A673 (cell line): ENCODE results near the gene CAPN11. TPM values are rescaled to one million over a fixed set of nuclear protein-coding genes. Genes with fewer than 3 reads are reported as not detected.

Source experiments
- BruUV-seq: library from RNA; stranded (reverse); fragments of 400-500 nt; replicated peaks from 2 replicates; lab custom pipeline; 2021; lab: Mats Ljungman, UMichigan
- CTCF ChIA-PET: fragments of 300-600 bp; sonication (Branson Sonifier 250); formaldehyde crosslinking; loops from one replicate; lab custom pipeline; 2022; ENCODE audit warnings: antibody characterized with exemption; lab: Charles Lee
- POLR2A ChIA-PET: fragments of 300-600 bp; sonication (Branson Sonifier 250); formaldehyde crosslinking; loops from one replicate; lab custom pipeline; 2022; ENCODE audit warnings: antibody characterized with exemption; ENCODE audit not compliant: low non-redundant PET; lab: Charles Lee
- DNase-seq: peaks from one replicate; pipeline ENCODE4 v3.0.0-alpha.2; 2015; ENCODE audit warnings: low spot score
- H3K27ac ChIP-seq: fragments of 200-600 bp; sonication (generic); 2 replicates; pipeline ENCODE4 v1.5.1; 2016; ENCODE audit warnings: mixed run types, low read depth, mild to moderate bottlenecking, mixed read lengths, antibody characterized with exemption, low read length; ENCODE audit not compliant: poor library complexity, severe bottlenecking
- H3K27me3 ChIP-seq: fragments of 200-600 bp; sonication (generic); replicated peaks from 2 replicates; pipeline ENCODE4 v1.6.1; 2017; ENCODE audit warnings: mixed run types, low read depth, mild to moderate bottlenecking, mixed read lengths, antibody characterized with exemption, low read length; ENCODE audit not compliant: insufficient read depth, poor library complexity
- H3K36me3 ChIP-seq: fragments of 200-600 bp; sonication (generic); 2 replicates; pipeline ENCODE4 v1.6.1; 2016; ENCODE audit warnings: mixed run types, mild to moderate bottlenecking, mixed read lengths, antibody characterized with exemption, low read length; ENCODE audit not compliant: insufficient read depth, poor library complexity, severe bottlenecking
- H3K4me1 ChIP-seq: fragments of 200-600 bp; sonication (generic); 2 replicates; pipeline ENCODE4 v1.6.1; 2017; ENCODE audit warnings: mixed run types, mild to moderate bottlenecking, mixed read lengths, antibody characterized with exemption, low read length; ENCODE audit not compliant: insufficient read depth, poor library complexity, severe bottlenecking
- H3K4me3 ChIP-seq: fragments of 200-600 bp; sonication (generic); 2 replicates; pipeline ENCODE4 v1.5.1; 2016; ENCODE audit warnings: low read depth, mixed run types, mild to moderate bottlenecking, mixed read lengths, low read length; ENCODE audit not compliant: poor library complexity, severe bottlenecking
- H3K9me3 ChIP-seq: fragments of 200-600 bp; sonication (generic); 2 replicates; pipeline ENCODE4 v1.6.1; 2016; ENCODE audit warnings: mixed run types, low read depth, mild to moderate bottlenecking, mixed read lengths, antibody characterized with exemption, low read length; ENCODE audit not compliant: poor library complexity, severe bottlenecking
- EZH2 ChIP-seq: fragments of 200-600 bp; sonication (generic); IDR thresholded peaks from 2 replicates; pipeline ENCODE4 v1.6.1; 2017; ENCODE audit warnings: borderline replicate concordance, low read depth, mild to moderate bottlenecking, mixed read lengths, antibody characterized with exemption, low read length; ENCODE audit not compliant: poor library complexity, severe bottlenecking
- intact Hi-C: fragments of 100-400 bp; cut with micrococcal nuclease; formaldehyde crosslinking; loops from one replicate; pipeline ENCODE4 v1.10.0; 2022; ENCODE audit not compliant: unreplicated experiment
- total RNA-seq: library from RNA; stranded (reverse); gene quantifications from 2 replicates; pipeline ENCODE4 v1.2.3, GENCODE V29; 2021
- TF ChIP-seq, protein P1 (sequence below): fragments of 300-800, 200-600 bp; sonication (generic); conservative IDR thresholded peaks from 2 replicates; pipeline ENCODE4 v1.5.1; 2017; ENCODE audit warnings: low read depth, mild to moderate bottlenecking, antibody characterized with exemption, low read length, moderate library complexity, mixed read lengths

Gene CAPN11
- total RNA-seq, 1 experiment from 2014 or later = not detected

DNA sequence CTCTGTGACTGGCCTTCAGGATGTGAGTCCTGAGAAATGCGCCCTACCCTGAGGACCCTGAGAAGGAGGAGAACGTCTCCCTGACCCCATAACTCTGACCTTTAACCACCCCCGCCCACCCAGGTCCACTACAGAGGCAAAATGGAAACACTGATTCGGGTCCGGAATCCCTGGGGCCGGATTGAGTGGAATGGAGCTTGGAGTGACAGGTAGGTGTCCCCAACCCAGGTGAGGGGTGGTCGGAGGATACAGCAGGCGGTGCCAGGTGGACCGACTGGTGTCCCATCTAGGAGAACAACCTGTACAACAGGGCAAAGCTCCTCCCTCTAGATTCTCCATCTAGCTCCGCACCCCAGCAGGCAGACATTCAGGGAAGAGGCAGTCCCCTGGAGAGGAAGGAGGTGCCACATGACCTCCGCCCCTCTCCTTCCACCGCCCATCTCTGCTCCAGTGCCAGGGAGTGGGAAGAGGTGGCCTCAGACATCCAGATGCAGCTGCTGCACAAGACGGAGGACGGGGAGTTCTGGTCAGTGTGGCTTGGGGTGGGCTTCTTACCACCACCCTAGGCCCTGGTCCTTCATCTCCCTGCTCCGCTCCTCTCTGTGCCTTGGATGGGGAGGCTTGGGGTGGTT lies 17.6 kb downstream of the CAPN11 start:
- no peaks in the 10 kb centered on the region for H3K4me1 ChIP-seq
- H3K4me3 ChIP-seq = no peak overlapping the region
- H3K27ac ChIP-seq = no peak overlapping the region
- H3K9me3 ChIP-seq = no peaks in the 10 kb centered on the region
- CTCF ChIA-PET = no interaction called here
- no peak for TF ChIP-seq EZH2
- TF ChIP-seq, protein P1, sequence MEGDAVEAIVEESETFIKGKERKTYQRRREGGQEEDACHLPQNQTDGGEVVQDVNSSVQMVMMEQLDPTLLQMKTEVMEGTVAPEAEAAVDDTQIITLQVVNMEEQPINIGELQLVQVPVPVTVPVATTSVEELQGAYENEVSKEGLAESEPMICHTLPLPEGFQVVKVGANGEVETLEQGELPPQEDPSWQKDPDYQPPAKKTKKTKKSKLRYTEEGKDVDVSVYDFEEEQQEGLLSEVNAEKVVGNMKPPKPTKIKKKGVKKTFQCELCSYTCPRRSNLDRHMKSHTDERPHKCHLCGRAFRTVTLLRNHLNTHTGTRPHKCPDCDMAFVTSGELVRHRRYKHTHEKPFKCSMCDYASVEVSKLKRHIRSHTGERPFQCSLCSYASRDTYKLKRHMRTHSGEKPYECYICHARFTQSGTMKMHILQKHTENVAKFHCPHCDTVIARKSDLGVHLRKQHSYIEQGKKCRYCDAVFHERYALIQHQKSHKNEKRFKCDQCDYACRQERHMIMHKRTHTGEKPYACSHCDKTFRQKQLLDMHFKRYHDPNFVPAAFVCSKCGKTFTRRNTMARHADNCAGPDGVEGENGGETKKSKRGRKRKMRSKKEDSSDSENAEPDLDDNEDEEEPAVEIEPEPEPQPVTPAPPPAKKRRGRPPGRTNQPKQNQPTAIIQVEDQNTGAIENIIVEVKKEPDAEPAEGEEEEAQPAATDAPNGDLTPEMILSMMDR = no peak
- H3K36me3 ChIP-seq = no peaks in the 10 kb centered on the region
- intact Hi-C loops = no loop called here
- H3K27me3 ChIP-seq = no peaks in the 10 kb centered on the region
- no peak for DNase-seq
- POLR2A ChIA-PET = interaction anchor here (0.6 kb wide), 1 partner anchor 230 kb away, joined by 5 read pairs; no protein-coding TSS in a partner anchor
- no TSS peak for BruUV-seq

DNA sequence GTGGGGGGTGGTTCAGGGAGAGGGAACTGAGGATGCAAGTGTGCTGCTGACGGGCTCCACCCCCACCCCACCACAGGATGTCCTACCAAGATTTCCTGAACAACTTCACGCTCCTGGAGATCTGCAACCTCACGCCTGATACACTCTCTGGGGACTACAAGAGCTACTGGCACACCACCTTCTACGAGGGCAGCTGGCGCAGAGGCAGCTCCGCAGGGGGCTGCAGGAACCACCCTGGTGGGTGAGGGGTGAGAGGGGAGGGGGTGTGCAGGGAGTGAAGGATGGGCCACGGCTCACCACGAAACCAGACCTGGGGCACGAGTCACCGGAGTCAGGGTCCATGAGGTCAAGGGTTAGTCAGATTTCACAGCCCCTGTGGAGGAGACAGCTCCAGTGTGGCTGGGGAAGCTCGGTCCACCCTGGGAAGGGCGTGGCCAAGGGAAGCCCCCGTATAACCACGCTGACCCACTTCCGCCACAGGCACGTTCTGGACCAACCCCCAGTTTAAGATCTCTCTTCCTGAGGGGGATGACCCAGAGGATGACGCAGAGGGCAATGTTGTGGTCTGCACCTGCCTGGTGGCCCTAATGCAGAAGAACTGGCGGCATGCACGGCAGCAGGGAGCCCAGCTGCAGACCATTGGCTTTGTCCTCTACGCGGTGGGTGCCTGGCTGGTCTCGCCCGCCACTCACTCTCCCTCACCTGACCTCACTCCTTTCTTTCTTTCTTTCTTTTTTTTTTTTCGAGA lies 18.3 kb downstream of the CAPN11 start:
- no peaks in the 10 kb centered on the region for H3K4me1 ChIP-seq
- intact Hi-C loops = no loop called here
- no TSS peak for BruUV-seq
- CTCF ChIA-PET = interaction anchor here (0.5 kb wide), 1 partner anchor 80 kb away, joined by 4 read pairs; no protein-coding TSS in a partner anchor
- no peaks in the 10 kb centered on the region for H3K9me3 ChIP-seq
- H3K36me3 ChIP-seq = no peaks in the 10 kb centered on the region
- TF ChIP-seq, protein P1 = no peak
- no peak for TF ChIP-seq EZH2
- POLR2A ChIA-PET = interaction anchor here (0.6 kb wide), 1 partner anchor 230 kb away, joined by 5 read pairs; no protein-coding TSS in a partner anchor
- H3K27me3 ChIP-seq = no peaks in the 10 kb centered on the region
- no peak overlapping the region for H3K27ac ChIP-seq
- DNase-seq = no peak
- no peak overlapping the region for H3K4me3 ChIP-seq

DNA sequence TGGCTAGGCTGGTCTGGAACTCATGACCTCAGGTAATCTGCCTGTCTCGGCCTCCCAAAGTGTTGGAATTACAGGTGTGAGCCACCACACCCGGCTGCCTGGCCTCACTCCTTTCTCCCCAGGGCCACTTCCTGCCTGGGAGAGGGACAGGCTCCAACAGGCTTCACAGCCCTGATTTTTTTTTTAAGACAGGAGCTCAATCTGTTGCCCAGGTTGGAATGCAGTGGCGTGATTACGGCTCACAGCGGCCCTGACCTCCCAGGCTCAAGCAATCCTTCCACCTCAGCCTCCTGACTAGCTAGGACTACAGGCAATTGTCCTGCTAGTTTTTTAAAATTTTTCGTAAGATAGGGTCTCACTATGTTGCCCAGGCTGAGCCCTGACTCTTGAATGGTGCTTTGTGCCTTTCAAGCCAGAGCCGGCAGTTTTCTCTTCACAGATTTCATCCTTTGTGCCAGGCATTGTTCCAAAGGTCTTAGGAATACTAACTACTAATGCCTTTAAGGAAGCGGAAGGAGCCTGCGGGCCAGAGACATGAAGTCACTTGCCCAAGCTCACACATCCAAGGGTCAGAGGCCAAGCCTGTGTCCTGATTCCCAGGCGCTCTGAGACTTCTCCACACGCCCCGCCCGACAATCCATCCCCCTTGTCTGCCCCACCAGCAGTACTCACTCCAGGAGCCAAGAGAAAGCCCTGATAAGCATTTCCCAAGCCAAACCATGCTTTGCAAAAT lies 19.2 kb downstream of the CAPN11 start:
- intact Hi-C loops = no loop called here
- no peaks in the 10 kb centered on the region for H3K36me3 ChIP-seq
- no peaks in the 10 kb centered on the region for H3K9me3 ChIP-seq
- no peak overlapping the region for H3K4me3 ChIP-seq
- H3K27me3 ChIP-seq = no peaks in the 10 kb centered on the region
- no peak overlapping the region for H3K27ac ChIP-seq
- POLR2A ChIA-PET = no interaction called here
- no peak for TF ChIP-seq EZH2
- TF ChIP-seq, protein P1 = no peak
- CTCF ChIA-PET = no interaction called here
- no peak for DNase-seq
- BruUV-seq = no TSS peak
- no peaks in the 10 kb centered on the region for H3K4me1 ChIP-seq
